NCI-H1092 treated with DMSO at 0.1 percent for 48 hours (cell line): ENCODE measurements around the gene MOGAT1.
"Not testable (repeated sequence)": the region's sequence is repeated elsewhere in the genome, so short reads cannot be mapped to it uniquely, and the experiment has no call there.

Source experiments
- DNase-seq: peaks from one replicate; lab custom pipeline; 2025; lab: John Stamatoyannopoulos, UW

MOGAT1 gene

DNA sequence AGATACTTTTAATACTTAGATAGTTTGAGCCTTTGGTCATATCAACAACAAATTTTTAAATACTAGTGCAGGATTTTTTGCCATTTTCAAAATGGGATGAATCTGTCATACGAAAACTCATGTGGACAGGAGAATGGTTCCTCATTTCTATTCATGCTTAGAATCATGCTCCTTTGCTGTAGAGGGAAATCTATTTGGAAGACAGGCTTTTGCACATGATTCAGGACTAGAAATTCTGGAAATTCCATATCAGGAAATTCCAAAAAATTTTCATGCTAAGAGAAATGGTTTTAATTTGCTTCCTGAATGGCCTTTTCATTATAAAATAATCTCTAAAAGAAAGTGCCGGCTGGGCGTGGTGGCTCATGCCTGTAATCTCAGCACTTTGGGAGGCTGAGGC is 39.3 kb downstream of the MOGAT1 start:
- DNase-seq, result no peak

DNA sequence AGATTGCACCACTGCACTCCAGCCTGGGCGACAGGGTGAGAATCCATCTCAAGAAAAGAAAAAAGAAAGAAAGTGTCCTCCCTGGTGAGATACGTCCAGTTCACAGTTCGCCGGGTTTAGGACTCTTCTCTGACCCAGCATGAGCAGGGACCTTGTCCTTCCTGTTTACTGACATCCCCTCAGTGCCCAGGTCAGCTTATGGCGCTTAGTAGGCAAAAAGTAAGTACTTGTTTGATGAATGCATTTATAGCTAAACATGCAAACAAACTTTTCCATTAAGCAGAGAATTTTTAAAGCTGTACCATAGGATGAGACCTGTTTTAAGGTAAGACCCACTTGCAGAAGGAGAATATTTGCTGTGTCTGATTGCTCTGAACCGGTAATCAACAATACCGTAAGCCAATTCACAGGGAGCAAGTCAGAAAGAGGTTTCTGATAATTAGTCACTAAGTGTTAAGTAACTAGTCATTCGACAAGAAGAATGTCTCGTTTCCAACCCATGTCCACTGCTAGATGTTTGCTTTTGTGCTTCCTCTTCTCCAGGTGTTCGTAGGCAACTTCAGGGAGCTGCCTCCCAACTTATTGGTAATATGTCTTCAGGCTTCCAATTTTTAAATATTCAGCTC is 40.0 kb downstream of the MOGAT1 start:
- DNase-seq, result no peak

DNA sequence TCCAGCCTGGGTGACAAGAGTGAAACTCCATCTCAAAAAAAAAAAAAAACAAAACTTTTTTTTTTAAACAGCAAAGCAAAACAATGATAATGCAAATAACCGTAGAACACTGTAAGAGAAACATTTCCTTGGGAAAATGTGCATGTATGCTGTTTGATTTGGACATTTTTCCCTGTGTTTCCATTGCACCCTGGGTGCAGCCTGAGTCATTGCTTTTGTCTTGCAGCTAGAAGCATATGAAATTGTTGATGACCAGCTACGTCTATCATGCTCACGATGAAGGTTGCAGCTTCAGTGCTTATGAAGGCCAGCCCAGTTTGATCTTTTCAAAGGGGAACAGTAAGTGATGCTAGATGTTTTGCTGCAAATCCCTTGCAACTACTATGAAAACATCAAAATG is 41.5 kb downstream of the MOGAT1 start:
- DNase-seq, result no peak

DNA sequence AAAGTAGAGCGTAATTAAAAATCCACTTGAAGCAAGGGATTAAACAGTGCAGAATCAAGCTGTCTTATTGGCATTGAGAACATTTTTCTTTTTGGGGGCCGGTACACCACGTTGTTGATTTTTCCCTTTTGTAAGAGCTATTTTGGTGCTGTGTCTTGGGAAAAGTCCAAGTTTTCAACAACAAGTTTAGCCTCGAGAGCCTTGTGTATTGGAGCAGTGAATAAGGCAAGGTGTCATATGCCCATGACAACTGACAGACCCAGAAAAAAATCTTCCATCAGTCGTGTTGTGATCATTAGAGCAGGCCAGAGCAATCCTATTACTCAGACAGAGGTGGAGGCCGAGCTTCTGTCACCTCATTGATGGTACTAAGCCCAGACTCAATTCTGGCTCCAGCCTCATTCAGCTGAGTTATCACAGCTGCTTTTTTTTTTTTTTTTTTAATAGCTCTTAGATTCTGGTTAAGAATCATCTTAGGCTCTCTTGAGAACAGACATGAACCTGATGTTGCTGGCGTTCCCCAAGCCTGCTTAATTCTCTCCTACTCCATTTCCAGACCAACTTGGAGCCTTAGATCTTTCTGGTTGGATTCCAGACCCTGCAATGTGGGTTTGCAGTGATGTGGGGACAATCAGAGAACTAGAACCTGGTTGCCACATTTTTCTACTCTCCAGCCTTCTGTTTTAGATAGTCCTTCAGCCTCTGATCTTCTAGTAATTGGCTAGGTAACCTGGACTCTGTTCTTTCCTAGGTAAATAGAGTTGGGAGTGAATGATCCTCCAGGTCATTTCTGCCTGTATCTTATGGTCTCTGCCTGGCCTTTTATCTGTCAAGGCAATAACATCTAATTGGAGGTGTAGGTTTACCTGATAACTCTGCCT is 43.1 kb downstream of the MOGAT1 start:
- DNase-seq, result no peak

DNA sequence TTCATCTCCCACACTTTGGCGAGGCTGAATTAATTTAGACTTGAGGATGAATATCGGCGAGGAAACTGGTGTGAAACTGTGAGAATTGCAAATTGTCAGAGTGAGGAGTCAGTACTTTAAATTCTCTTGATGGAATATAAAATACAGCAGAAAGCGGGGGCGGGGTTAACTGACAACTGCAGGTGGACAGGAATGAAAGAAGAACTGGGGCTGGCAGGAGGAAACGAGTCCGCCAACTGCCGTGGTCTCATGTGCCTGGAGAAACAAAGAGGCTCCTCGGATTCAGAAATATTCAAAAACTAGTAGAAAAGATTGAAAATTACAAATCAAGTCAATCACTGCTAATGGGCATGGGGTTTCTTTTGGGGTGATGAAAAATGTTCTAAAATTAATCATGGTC is 44.3 kb downstream of the MOGAT1 start:
- no peak for DNase-seq

DNA sequence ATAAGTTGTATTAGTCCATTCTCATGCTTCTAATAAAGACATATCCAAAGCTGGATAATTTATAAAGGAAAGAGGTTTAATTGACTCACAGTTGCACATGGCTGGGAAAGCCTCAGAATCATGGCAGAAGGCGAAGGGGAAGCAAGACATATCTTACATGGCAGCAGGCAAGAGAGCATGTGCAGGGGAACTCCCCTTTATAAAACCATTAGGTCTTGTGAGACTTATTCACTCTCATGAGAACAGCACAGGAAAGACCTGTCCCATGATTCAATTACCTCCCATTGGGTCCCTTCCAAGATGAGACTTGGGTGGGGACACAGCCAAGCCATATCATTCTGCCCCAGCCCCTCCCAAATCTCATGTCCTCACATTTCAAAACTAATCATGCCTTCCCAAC is 48.3 kb downstream of the MOGAT1 start:
- not testable (repeated sequence) for DNase-seq

DNA sequence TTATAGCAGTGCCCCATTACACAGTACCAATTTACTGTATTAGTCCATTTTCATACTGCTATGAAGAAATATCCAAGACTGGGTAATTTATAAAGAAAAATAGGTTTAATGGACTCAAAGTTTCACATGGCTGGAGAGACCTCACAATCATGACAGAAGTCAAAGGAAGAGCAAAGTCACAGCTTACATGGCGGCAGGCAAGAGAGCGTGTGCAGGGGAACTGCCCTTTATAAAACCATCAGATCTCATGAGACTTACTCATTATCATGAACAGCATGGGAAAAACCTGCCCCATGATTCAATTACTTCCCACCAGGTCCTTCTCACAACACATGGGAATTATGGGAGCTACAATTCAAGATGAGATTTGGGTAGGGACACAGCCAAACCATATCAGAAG is 50.1 kb downstream of the MOGAT1 start:
- DNase-seq, result not testable (repeated sequence)

DNA sequence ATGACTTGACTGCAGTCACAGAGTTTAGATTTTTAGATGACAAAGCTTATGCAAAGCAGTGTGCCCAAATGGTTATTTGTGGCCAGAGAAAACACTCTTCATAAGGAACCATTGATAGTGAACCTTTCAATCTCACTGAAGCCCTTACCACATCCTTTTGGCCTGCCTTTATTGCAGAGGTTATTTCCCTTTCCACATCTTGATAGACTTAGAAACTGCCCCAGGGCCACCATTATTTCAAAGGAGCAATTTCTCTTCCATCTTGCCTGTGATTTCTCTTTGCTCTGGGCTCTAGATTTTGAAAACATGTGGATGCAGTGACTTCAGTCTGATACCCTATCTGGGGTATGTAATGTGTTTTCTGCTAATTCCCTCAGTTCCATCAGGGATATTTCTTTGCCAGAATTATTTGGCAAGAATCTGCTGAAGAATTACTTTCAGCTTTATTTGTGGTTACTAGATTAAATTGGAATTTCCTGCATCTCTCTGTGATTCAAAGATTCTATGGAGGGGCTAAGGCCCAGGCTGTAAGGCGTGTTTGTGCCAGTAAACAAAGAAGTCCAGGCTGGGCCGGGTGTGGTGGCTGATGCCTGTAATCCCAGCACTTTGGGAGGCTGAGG is 51.0 kb downstream of the MOGAT1 start:
- no peak for DNase-seq

DNA sequence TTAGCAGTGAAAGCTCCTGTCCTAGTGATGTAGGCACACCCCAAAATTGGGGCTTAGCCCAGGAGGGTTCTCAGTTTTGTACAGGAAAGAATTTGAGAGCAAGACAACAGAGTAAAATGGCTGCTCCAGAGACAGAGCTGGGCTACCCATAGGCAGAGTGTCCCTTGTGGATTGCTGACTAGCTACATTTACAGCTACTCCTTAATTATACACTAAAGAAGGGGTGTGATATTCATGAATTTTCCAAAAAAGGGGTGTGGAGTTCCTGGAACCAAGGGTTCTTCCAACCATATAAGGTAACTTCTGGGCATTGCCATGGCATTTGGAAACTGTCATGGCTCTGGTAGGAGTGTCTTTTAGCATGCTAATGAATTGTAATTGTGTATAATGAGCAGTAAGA is 52.8 kb downstream of the MOGAT1 start:
- DNase-seq, result no peak

DNA sequence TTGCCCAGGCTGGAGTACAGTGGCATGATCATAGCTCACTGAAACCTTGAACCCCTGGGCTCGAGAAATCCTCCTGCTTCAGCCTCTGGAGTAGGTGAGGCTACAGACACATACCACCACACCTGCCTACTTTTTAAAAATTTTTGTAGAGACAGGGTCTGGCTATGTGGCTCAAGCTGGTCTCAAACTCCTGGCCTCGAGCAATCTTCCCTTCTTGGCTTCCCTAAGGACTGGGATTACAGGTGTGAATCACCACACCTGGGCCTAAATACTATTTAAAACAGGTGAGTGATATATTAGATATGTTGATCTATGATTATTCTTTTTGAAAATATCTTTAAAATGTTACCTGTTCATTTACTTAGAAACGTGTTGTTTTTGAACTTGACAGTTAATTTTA is 57.2 kb downstream of the MOGAT1 start:
- DNase-seq, result no peak

DNA sequence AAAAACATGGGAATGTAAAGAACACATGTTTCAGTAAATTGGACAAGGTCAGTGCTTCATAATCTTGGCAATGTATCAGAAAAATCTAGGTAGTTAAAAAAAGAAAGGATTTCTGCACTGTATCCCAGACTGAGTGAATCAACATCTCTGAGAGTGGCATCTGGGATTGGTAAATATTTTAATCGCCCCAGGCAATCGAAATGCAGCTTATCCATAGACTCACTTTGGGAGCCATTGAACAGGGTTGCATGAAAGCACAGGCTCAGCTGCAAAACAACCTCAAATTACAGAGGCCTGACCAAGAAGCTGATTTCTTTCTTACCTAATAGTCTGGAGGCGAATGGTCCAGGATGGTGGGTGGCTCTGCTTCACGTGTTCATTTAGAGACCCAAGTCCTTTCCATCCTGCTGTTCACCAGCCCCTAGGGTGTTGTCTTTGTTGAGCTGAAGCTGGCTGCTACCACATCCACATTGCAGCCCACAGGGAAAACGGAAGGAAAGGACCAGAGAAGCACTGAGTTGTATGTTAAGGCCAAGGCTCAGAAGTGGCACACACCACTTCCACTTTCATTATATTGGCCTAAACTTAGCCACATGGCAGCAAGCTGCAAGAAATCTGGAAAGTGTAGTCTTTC is 59.0 kb downstream of the MOGAT1 start:
- no peak for DNase-seq

DNA sequence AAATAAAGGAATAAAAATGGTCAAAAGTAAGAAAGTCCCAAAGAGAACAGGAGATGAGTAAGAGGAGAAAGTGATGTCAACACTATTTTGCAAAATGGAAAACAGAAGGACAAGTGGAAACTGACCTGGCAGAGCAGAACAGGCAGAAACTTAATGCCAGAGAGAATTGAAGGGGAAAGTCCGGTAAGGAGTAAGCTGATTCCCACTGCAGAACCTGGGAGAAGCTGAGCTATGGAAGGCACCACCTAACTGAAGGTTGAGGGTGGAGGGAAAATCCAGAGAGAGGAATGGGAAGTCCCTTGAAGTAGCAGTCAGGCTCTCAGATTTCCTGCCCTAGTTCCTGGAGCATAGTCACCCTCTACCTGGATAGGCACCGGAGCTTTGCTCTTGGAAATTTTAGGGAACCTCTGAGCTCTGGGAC is 59.8 kb downstream of the MOGAT1 start:
- DNase-seq, result no peak

DNA sequence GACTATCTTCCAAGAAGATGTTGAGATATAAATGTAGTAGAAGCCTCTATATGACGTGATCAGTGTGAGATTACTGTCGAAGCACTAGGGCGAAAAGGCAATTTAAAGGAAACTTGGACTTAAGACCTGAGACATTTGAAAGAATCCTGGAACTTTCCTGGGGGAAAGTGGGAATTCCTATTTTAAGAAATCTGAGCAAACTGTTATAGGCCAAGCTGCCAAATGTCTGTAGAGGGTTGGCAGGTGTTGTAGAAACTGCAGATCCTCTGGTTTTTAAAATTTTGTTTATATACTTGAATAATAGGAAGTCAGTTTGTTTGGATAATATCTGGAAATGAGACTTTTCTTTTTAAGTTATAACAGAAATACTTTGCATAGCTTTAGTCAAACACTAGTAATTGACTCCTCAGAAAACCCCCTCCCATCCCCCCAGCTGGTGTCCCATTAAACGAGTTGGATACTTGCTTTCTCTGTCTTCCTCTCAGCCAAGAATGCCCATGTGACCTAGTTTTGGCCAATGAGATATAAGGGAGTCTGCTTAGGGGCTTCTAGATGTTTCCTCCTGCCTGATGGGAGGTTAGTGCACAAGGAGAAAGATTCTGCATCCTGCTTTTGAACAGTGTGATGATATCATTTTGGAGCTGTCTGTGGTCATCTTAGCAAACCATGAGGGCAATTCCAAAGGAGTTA is 61.2 kb downstream of the MOGAT1 start:
- DNase-seq, result no peak

DNA sequence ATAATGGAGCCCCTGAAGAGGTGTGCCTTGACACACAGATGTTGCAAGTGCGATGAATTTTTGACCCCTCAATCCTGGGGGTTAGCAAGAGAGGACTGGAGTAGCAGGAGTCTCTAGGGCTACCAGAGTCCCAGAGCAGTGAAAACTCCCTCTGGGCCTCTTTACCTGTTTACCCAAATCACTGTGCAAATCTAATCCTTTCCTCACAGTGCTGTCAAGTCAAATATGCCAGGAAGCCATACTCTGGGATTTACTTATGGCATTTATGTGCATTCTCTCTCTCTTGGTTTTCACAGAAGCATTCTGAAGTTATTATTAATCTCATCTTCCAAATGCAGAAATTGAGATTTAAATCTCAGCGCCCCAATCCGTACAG is 62.0 kb downstream of the MOGAT1 start:
- DNase-seq, result no peak

DNA sequence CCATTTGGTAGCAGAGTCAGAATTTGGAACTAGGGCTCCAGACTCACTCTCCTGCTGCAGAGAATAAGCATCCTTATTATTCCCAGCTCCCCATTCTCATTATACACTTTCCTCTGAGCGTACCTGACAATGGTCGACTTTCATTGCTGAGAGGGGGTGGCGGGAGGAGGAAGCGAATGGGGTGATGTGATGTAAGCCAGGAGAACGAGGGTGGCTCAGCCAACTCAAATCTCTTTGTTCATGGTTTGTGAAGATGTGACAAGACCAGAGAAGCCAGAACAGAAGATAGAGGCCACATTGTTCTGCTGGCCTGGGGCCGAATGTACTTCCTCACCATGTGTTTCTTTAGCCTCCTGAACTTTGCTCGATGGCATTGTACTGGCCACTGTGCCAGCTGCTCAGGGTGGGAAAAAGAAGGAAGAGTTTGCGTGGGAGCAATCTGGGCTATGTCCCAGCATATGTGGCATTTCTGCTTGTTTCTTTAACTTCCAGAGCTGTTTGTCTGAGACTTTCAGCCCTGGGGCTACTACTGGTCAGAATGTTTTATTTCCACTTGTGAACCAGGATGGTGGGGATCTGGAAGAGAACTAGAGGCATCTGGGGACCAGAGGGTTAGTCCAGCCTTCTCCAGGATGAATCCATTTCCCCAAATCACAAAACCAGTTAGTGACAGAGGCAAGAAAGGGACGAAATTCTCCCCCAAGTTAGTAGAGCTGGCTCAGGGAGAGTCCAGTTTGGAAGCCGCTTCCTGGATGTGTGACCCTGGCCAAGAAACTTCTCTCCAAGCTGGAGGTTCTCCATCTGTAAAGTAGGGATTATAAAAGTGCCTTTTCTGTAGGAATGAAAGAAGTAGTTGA is 62.6 kb downstream of the MOGAT1 start:
- no peak for DNase-seq

DNA sequence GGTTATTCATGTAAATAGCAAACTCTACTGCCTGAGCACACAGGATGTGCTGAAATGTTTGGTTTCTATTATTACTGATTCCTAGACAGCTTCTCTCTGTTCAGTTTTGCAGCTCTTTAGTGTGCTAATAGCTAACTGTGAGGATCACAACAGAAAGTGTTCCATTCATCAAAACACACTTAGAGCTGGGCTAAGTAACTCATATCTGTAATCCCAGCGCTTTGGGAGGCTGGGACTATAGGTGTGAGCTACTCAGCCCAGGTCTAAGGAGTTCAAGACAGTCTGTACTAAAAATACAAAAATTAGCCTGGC is 63.2 kb downstream of the MOGAT1 start:
- no peak for DNase-seq

DNA sequence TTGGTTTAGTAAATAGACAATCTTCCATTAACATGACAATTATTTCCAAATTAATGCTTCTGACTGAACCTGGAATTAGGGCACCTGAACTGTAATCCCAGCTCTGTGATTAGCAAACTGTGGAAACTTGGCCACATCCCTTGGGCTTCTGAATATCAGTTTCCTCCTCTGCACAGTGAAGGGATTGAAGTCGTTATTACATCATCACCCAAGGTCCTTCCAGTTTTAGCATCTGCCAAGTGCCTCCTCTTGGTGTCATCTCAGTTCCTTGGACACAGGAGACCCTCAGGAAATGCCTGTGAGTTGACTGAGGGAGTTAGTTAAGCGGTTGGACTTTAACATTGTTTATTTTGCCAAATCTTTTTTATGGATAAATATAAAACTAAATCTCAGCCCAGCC is 64.8 kb downstream of the MOGAT1 start:
- no peak for DNase-seq

DNA sequence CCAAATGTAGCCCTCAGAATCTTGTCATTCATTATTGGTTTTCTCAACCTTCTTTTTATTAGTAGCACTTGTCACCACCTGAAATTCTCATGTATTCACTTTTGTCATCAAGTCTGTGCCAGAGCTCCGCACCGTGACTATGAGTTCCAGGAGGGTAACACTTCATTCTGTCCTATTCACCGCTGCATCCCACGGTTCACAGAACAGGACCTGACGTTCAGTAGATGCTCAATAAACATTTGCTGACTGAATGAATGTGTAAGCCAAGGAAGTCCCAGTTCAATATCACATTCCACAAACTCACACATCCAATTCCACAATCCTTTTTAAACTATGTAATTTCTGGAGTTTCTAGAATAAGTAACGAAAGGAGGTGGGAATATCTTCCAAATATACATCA is 65.5 kb downstream of the MOGAT1 start:
- no peak for DNase-seq

DNA sequence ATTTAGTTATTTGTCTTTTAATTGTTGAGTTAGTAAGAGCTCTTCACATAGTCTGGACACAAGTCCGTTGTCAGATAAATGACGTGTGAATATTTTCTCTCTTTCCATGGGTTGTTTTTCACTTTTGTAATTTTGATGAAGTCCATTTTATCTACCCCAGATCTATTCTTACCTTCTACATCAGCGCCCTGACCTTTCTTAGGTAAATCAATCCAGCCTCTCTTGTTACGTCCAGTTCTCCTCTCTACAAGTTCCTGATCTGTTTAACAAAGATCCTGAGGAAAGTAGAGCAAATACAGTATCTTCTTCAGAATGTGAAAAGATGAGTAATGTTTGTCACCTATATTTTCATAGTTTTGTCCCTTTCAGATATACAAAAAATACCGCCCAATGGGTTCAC is 66.9 kb downstream of the MOGAT1 start:
- no peak for DNase-seq

DNA sequence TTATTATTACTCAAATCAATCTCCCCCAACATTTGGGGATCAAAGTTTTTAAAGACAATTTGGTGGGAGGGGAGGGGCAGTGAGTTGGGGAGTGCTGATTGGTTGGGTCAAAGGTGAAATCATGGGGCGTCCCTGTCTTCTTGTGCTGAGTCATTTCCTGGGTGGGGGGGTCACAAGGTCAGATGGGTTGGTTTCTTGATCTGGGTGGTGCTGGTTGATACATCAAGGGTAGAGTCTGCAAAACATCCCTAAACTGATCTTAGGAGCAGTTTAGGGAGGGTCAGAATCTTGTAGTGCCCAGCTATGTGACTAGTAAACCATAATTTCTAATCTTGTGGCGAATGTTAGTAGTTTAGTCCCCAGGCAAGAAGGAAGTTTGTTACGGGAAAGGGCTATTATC is 67.4 kb downstream of the MOGAT1 start:
- DNase-seq, result no peak

DNA sequence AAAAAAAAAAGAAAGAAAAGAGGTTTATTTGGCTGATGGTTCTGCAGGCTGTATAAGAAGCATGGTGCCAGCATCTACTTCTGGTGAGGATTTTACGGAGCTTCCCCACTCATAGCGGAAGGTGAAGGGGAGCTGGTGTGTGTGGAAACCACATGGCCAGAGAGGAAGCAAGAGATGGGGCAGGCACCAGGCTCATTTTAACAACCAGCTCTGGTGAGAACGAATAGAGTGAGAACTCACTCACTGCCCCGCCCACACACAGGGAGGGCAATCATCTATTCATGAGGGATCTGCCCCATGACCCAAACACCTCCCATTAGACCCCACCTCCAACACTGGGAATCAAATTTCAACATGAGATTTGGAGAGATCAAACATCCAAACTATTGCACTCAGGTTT is 68.5 kb downstream of the MOGAT1 start:
- no peak for DNase-seq
